ENCODE data around the gene SYCP3. TPM values are rescaled to one million over a fixed set of nuclear protein-coding genes. Genes with fewer than 3 reads are reported as not detected.

SYCP3 gene
- total RNA-seq, 4 donors from 2014 or later: not detected

DNA sequence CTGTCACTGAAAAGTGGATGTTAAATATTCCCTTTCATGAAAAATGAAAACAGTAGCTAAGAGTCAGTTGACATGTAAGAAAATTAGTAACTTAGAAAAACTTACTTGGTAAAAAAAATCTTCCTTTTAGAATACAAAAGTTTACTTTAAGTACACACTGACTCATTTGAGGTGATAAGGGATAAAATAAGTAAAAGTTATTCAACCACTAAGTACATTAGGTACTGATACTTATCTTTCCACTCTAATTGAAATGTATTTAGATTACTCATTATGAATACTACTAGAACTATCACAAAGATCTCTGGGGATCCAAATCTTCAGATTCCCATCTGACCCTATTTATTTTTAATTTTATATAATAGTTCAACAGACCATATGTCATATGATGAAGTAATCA is 12.2 kb downstream of the SYCP3 start:
- DNase-seq (ENCODE audit: extremely low spot score): no peak
- intact Hi-C loops (cut with DNase I): no loop called here
- H3K27me3 ChIP-seq: no peaks in the 10 kb centered on the region
- no peak overlapping the region for H3K4me3 ChIP-seq
- no peak overlapping the region for H3K27ac ChIP-seq (replicated peaks in 1 of 4)
- no peaks in the 10 kb centered on the region for H3K9me3 ChIP-seq
- TF ChIP-seq EP300 (IDR thresholded peaks at IDR 0.05) (no peak), CTCF (IDR thresholded peaks at IDR 0.05) (no peak), POLR2AphosphoS5 (IDR thresholded peaks at IDR 0.05) (no peak), POLR2A (IDR thresholded peaks at IDR 0.05; ENCODE audit: low read depth) (no peak)
- peaks cover 8 to 87% (median 53%) of the 10 kb centered on the region in 4 donors for H3K36me3 ChIP-seq
- no peaks in the 10 kb centered on the region for H3K4me1 ChIP-seq

DNA sequence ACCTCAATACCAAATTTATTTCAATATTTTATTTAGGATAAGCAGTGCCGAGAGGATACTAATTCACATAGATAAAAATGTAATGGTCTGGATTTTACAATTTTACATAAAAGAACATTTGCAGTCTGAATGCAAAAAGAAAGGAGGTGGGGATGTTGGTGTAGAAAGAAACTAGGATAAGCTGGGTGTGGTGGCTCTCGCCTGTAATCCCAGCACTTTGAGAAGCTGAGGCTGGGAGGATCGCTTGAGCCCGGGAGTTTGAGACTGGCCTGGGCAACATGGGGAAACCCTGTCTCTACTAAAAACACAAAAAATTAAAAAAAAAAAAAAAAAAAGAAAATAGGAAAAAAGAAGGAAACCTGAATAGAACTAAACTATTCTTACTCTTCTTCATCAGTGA is 16.9 kb downstream of the SYCP3 start:
- Histone ChIP-seq H3K36me3 (peaks cover 8 to 77% (median 39%) of the 10 kb centered on the region in 4 donors), H3K27ac (replicated peaks in 1 of 4) (no peak overlapping the region), H3K9me3 (no peaks in the 10 kb centered on the region), H3K4me1 (no peaks in the 10 kb centered on the region), H3K4me3 (no peak overlapping the region), H3K27me3 (no peaks in the 10 kb centered on the region)
- intact Hi-C loops (cut with DNase I): no loop called here
- WGBS: 100% methylated on average over 4 of the region's 4 CpGs
- DNase-seq (ENCODE audit: extremely low spot score): no peak
- TF ChIP-seq POLR2AphosphoS5 (IDR thresholded peaks at IDR 0.05) (no peak), EP300 (IDR thresholded peaks at IDR 0.05) (no peak), CTCF (IDR thresholded peaks at IDR 0.05) (no peak), POLR2A (IDR thresholded peaks at IDR 0.05; ENCODE audit: low read depth) (no peak)

GRCh38 chr12:101720118-101720517 is 19.1 kb downstream of the SYCP3 start:
- no peak for TF ChIP-seq CTCF (IDR thresholded peaks at IDR 0.05)
- TF ChIP-seq POLR2A (IDR thresholded peaks at IDR 0.05; ENCODE audit: low read depth): no peak
- TF ChIP-seq POLR2AphosphoS5 (IDR thresholded peaks at IDR 0.05): no peak
- no peak for TF ChIP-seq EP300 (IDR thresholded peaks at IDR 0.05)

DNA sequence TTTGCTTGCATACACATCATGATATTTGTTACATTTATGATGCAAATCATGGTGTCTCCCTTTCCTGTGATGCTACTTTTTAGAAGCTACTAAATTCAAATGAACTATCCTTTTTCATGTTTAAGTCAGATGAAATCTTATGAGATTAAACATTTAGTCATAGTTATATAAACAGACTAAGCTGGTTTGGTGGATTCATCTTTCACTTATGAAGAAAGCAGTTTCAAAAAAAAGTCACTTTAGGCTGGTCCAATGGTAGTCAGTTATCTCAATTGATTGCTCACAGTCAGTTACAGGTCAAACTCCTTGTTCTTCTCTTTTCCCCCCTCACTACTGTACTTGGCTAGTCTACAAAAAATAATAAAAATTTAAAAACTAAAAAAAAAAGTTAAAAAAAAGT is 19.7 kb downstream of the SYCP3 start:
- Histone ChIP-seq H3K9me3 (no peaks in the 10 kb centered on the region), H3K36me3 (peaks cover 0 to 62% (median 21%) of the 10 kb centered on the region in 4 donors), H3K27ac (replicated peaks in 1 of 4) (no peak overlapping the region), H3K27me3 (no peaks in the 10 kb centered on the region), H3K4me1 (peaks cover 0 to 9% (median 5%) of the 10 kb centered on the region in 4 donors), H3K4me3 (no peak overlapping the region)
- intact Hi-C loops (cut with DNase I): no loop called here
- TF ChIP-seq EP300 (IDR thresholded peaks at IDR 0.05): no peak
- TF ChIP-seq CTCF (IDR thresholded peaks at IDR 0.05): no peak
- TF ChIP-seq POLR2AphosphoS5 (IDR thresholded peaks at IDR 0.05): no peak
- TF ChIP-seq POLR2A (IDR thresholded peaks at IDR 0.05; ENCODE audit: low read depth): no peak
- no peak for DNase-seq (ENCODE audit: extremely low spot score)

More at GRCh38 chr12:101720118-101720517, 19.1 kb downstream of the SYCP3 start:
- peaks cover 0 to 63% (median 23%) of the 10 kb centered on the region in 4 donors for H3K36me3 ChIP-seq
- no peaks in the 10 kb centered on the region for H3K9me3 ChIP-seq
- intact Hi-C loops (cut with DNase I): no loop called here
- H3K4me1 ChIP-seq: peaks cover 0 to 5% (median 2%) of the 10 kb centered on the region in 4 donors
- no peak overlapping the region for H3K27ac ChIP-seq (replicated peaks in 1 of 4)
- no peak overlapping the region for H3K4me3 ChIP-seq
- no peak for DNase-seq (ENCODE audit: extremely low spot score)
- no peaks in the 10 kb centered on the region for H3K27me3 ChIP-seq

DNA sequence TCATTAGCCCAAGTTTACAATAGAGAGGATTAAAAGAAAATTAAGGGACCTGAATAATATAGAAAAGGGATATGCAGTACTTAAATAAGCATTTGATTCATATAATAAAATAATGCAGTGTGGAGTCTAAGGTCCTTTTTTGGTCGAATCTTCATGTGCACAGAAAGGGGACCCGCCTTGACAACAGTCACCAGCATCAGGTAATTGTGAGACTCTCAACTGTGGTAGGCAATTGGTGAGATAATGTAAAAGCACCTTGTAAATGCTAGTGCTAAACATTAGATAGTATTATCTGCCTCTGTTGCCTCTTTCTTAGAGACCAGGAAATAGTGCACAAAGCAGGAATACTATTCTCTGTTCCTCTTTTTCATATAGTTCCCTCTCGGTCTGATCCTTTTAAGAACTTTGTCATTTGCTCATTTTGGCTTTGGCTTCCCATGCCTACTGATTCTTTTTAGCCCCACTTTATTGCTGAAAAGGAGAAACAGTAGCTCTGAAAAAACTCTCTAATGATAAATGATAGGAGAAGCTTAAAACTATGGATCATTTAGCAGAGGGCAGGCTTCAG is 24.3 kb downstream of the SYCP3 start:
- H3K4me3 ChIP-seq: no peak overlapping the region
- 83% methylated on average over 3 of the region's 3 CpGs for WGBS
- H3K27me3 ChIP-seq: no peaks in the 10 kb centered on the region
- intact Hi-C loops (cut with DNase I): no loop called here
- TF ChIP-seq EP300 (IDR thresholded peaks at IDR 0.05) (no peak), POLR2A (IDR thresholded peaks at IDR 0.05; ENCODE audit: low read depth) (no peak), CTCF (IDR thresholded peaks at IDR 0.05) (no peak), POLR2AphosphoS5 (IDR thresholded peaks at IDR 0.05) (no peak)
- no peaks in the 10 kb centered on the region for H3K9me3 ChIP-seq
- DNase-seq (ENCODE audit: extremely low spot score): no peak
- H3K4me1 ChIP-seq: peaks cover 14 to 41% (median 26%) of the 10 kb centered on the region in 4 donors
- H3K27ac ChIP-seq (replicated peaks in 1 of 4): no peak overlapping the region
- H3K36me3 ChIP-seq: peaks cover 0 to 25% (median 0%) of the 10 kb centered on the region in 4 donors

Data from esophagus muscularis mucosa (tissue), 4 donors.